A172 (cell line): Measurements from ENCODE around the gene TNFRSF25. TPM values are rescaled to one million over a fixed set of nuclear protein-coding genes. Genes with fewer than 3 reads are reported as not detected.
"Not testable (repeated sequence)": the region's sequence is repeated elsewhere in the genome, so short reads cannot be mapped to it uniquely, and the experiment has no call there.

Experiments used
- DNase-seq: peaks from one replicate; pipeline ENCODE4 v3.0.0-alpha.2; 2015; ENCODE audit warnings: low spot score
- total RNA-seq: library from RNA; depleted of rRNA; stranded (reverse); fragments of >200 nt; shearing (Covaris generic); gene quantifications from 2 replicates; pipeline ENCODE4 v1.2.3, GENCODE V29; 2014

TNFRSF25 gene
- total RNA-seq, 1 experiment from 2014 or later, result 6.2 TPM

GRCh38 chr1:6502000-6502891 lies 36.3 kb upstream of the TNFRSF25 start:
- no peak for DNase-seq

- DNase-seq, result no peak
Observed at GRCh38 chr1:6501279-6501813, 35.4 kb upstream of the TNFRSF25 start.

DNA sequence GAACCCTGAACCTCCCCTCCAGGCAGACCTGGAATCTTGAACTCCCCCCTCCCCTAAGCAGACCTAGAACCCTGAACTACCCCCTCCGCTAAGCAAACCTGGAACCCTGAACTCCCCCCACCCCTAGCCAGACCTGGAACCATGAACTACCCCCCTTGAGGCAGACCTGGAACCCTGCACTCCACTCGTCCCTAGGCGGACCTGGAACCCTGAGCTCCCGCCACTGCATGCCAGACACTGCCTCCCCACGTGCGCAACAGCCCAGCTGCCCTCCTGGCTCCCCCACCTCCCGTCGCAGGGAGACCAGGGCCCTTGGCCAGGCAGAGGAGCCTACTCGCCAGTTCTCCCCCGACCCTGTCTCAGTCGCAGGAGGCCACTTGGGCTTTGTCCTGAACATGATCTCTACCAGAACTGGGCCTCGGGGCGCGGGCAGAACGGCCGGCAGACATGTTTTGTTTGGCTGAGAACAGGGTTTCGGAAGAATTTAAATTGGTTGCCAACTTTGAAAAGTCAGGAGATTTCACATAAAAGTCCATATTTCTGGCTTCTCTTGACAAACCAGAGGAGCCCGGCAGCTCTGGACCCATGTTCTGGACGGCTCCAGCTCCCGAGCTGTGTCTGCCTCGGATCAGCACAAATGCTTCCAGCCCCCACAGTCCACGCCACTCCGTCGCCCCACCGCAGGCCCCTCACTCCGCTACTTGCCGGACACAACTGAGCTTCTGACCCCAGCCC lies 34.7 kb upstream of the TNFRSF25 start:
- no peak for DNase-seq

GRCh38 chr1:6499296-6499695 lies 33.3 kb upstream of the TNFRSF25 start:
- DNase-seq, result no peak

- no peak for DNase-seq
Observed at GRCh38 chr1:6498576-6499111, 32.7 kb upstream of the TNFRSF25 start.

DNA sequence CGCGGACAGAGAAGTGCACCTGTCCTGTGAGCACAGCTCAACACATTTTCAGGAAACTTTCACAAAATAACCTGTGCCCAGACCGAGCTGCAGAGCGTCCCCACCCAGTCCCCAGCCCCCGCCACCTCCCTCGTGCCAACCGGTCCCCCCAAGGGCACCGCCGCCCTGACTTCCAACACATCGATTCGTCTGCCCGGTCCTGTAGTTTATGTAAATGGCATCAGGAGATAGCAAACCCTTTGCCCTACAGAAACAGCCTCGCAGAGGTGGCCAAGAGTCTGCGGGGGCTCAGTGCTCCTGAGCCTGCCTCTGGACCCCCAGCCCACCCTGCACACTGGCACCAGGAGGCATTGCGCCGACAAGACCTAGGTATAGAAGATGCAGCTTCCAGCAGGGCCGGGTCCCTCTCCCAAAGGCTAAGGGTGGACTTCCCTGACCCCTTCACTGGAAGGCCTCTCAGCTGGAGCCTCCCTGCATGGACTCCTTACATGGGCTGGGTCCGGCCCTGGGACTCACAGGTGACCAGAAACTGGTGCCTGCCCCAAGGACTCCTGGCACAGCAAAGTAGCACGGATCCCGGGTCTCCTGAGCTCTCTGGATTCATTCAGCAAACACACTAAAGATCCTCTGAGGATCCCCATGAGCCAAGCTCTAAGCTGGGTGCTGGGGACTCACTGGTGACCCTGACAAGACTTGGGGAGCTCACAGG lies 32.0 kb upstream of the TNFRSF25 start:
- no peak for DNase-seq

DNA sequence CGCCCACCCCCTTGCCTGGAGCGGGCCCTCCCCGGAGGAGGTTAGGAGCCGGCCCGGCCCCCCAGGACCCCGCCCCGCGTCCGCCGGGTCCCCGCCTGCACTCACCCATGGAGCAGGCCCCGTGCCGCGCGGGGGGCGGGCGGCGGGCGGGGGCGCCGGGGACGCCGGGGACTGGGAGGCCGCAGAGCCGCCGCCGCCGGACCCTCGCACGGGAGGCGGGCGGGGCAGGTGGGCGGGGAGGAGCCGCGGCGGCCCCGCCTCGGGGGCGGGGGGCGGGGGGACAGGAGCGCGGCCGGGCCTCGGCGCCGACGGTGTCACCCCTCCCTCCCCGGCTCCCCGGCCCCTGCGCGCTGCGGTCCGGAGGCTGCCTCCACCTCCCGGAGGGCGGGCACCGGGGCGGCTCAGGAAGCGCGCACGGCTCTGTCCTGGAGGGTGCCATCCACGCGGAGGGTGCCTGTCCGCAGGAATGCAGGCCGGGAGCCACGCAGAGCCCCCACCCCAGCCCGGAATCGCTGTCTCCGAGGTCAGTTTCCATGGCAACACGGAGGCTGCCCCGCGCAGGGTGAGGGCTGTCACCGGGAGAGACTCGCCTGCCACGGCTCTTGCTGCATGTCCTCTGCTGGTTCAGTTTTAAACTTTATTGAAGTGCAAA lies 31.4 kb upstream of the TNFRSF25 start:
- DNase-seq, result peak; percentile 27

DNA sequence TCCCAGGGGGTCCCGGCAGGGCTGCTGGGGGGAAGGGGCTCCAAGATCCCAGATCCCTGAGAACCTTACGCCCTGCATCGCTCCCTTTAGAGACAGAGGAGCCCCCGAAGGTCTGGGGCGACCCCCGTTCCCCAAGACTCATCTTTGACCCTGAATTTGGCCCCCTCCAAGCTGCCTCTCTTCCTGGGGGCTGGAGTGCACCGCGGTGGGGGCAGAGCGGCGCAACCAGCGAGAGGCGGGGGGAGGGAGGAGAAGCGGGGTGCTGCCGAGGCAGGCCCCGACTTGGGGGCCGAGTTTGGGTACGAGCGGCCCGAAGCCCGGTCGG lies 30.9 kb upstream of the TNFRSF25 start:
- no peak for DNase-seq

DNA sequence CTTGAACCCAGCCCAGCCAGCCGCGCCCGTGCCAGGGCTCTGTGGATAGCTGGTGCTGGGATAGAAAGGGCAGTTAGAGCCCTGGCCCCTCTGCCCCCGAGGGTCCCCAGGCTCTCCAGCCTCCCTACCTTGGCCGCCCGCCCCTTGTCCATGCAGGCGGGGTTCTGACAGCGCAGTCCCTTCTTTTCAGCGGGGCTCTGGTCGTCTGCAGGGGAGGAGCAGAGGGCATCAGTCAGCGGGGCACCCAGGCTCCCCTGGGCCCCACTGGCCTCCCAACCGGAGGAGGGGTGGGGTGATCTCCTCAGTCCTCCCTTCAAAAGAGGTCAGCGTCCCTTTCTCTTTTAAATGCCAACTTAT lies 30.4 kb upstream of the TNFRSF25 start:
- no peak for DNase-seq

GRCh38 chr1:6495540-6496364 lies 29.8 kb upstream of the TNFRSF25 start:
- DNase-seq, result no peak

DNA sequence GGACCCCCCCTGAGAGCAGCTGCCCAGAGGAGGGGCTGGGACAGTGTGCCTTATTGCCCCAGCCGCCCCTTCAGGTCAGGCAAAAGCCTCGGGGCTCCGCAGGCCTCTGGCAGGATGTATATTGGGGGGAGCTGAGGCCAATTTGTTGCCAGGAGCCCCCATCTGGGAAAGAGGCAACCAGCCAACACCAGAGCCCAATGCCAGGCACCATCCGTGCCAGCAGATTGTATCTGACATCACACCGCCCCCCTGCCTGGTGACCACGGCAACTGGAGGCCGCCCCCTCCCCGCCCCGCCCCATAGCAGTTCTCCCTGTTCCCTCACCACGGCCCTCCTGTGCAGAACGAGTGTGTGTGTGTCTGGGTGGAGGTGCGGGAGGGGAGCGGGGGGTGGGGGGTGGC lies 29.1 kb upstream of the TNFRSF25 start:
- DNase-seq, result no peak

DNA sequence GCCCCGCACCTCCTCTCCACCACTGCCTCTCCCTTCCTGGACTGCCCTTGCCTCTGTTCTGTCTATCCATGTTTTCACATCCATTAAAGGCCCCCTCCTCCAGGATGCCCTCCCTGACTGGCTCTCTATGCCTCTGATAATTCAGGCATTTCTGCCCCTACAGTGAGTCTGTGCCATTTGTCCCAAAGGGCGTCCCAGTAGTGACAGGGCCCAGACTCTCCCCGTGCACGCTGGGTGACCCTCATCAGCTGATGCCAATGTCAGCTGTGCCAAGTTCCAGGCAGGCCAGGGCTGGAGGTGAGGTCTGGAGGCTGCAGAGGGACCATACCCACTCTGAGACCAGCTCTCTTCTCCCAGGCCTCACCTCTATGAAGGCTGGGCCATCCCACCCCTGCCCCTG lies 28.7 kb upstream of the TNFRSF25 start:
- no peak for DNase-seq

GRCh38 chr1:6493834-6494223 lies 27.9 kb upstream of the TNFRSF25 start:
- not testable (repeated sequence) for DNase-seq

GRCh38 chr1:6491966-6492365 lies 26.0 kb upstream of the TNFRSF25 start:
- DNase-seq, result no peak

DNA sequence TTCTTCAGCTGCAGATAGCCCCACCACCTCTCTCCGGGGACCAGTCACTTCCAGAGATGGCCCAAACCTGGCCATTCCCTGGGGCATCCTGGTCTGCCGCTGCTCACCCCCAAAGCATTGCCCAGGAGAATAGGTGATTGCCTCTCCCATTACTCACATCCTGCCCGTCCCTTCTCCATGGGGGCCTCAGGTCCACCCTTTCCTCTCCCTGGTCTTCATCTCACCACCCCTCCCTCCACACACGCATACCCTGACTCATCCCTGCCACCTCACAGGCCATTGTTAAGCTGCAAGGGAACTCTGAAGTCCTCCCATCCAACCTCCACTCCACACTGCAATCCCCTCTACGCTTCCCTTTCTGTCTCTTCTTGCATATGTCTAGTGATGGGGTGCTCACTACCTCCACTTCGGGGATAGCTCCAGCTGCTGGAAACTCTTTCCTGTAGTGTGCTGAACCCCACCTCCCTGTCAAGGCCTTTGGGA lies 25.5 kb upstream of the TNFRSF25 start, which contains the start of gene PLEKHG5:
TSS of gene PLEKHG5 (minus strand) at position 188 of the 483 bp plus-strand sequence. CDS start 14,096 bp downstream, outside the sequence.
- DNase-seq, result peak; percentile 86

DNA sequence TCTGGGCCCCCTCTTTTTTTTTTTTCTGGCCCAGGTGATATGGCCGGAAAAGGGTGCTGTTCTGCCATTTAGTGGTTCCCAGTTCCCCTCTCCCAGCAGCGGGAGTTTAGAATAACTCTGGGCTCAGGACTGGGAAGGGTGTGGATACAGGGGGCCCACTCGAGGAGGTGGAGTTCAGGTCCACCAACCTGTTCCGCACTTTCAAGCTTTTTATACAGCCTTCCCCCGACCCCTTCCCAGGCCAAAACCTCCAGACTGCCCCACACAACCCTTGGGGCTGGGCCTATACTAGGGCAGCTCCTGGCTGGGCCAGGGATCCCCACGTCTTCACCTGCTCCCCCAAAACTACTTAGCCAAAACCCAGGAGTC lies 25.1 kb upstream of the TNFRSF25 start:
- DNase-seq, result no peak

DNA sequence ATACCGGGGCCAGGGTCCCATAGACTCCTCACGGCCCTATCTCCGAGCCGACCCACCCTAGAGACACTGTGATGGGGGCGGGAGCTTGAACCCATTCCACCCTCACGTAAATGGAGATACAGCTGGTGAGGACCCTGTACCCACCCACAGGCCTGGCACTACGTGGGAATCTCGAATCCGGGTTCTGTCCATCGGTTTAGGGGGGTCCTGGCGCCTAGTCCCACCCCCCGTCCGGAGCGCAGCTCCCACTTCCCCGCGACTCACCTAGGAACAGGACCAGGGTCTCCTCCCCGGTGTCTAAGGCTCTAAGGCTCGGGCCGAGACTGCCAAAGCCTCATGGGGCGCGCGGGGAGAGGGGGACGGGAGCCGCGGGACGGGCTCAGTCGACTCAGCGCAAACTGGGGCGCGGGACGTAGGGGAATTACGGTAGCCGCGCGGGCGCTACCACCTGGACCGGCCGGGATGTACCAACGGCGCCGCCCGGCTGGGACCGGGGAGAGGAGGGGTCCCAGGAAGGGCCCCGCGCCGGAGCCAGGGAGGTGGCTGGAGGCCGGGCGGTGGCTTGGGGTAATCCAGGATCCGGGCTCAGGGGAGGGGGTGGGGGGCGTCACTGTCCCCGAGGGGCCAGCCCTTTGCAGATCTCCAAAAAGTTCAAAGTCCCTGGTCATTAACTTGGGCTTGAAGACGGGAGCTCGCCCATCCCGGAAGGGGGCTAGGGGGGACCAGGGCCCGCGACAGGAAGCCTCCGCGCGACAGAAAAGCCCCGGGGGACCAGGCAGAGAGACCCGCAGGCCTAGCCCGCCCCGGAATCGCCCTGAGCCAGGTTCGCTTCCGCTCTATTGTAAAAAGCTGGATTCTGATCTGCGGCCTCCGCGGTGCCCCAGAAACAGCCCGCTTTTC lies 24.5 kb upstream of the TNFRSF25 start:
- peak; percentile 37 for DNase-seq

- DNase-seq, result peak; percentile 25
Observed at GRCh38 chr1:6489799-6490180, 23.8 kb upstream of the TNFRSF25 start.

DNA sequence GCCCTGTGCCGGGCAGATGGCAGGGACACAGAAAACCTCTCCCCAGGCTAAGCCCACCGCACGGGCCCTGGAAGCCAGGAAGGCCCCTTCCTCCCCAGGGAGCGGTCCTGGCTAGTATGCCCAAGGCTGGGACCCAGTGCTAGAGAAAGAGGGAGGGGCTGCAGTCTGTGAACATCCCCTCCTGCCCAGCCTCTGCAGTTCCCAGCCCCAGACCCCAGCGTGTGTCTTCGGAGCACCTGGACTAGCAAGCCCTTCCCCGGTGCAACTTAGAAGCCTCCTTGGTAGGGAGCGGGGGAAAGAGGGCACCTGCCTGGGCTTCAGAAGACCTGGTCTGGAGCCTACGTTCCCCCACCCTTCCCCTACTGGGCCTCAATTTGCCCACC lies 23.4 kb upstream of the TNFRSF25 start:
- DNase-seq, result no peak
